Activated T-cell treated with anti-CD3 and anti-CD28 coated beads, Interleukin-2, amount 50 U/mL, for 24 hours (primary cell): Measurements from ENCODE around the gene ERI2.

ENCODE experiments used
- DNase-seq: peaks from one replicate; pipeline ENCODE4 v3.0.0-alpha.2; 2020
- H3K27ac Mint-ChIP-seq: 2 replicates; pipeline ENCODE4 v1.8.0; 2020; ENCODE audit warnings: mild to moderate bottlenecking, mixed read lengths
- H3K27me3 Mint-ChIP-seq: 2 replicates; pipeline ENCODE4 v1.8.0; 2020; ENCODE audit warnings: mixed read lengths
- H3K36me3 Mint-ChIP-seq: 2 replicates; pipeline ENCODE4 v1.8.0; 2020; ENCODE audit warnings: low read depth, mixed read lengths
- H3K4me1 Mint-ChIP-seq: 2 replicates; pipeline ENCODE4 v1.8.0; 2020; ENCODE audit warnings: low read depth, mixed read lengths
- H3K4me3 Mint-ChIP-seq: 2 replicates; pipeline ENCODE4 v1.8.0; 2020; ENCODE audit warnings: mild to moderate bottlenecking, moderate library complexity, mixed read lengths
- H3K9me3 Mint-ChIP-seq: 2 replicates; pipeline ENCODE4 v1.8.0; 2020; ENCODE audit warnings: mixed read lengths

The ERI2 gene

DNA sequence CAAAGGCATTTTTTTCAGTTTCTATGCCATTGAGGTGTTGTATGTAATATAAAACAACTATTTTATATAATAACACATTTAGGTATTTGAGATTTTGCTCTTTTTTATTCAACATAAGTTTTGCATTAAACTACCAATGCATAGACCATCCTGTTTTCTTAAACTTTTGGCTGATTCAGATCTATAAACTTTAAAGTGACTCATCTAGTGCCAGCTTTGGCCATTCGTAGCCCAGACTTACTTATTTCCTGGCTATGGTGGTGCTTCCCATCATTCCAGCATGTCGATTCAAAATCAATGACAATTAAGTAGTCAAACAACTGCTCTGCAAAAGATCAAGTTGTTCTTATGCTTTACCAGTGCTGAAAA, 3.1 kb downstream of the ERI2 start:
- Mint-ChIP-seq H3K4me3 (no peak overlapping the region), H3K27me3 (no peaks in the 10 kb centered on the region), H3K36me3 (peaks cover 40% of the 10 kb centered on the region)

DNA sequence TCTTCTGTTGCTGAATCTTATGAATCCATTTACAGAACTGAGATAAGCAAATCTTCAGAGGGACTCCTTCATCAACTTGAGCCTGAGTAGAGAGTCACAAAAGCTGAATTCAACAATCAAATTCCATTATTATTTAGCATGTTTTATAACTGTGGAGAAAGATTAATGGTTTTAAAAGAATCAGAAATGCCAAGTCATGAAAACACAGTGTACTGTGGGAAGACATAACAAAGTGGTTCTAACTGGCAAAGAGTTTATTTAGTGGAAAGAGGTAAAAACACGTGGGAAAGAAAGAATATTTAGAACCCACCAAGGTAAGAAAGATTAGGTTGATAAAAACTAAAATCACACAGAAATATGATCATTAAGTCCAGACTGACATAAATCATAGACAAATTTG, 5.0 kb downstream of the ERI2 start:
- DNase-seq, result no peak
- Mint-ChIP-seq H3K27me3 (no peaks in the 10 kb centered on the region), H3K36me3 (peaks cover 37% of the 10 kb centered on the region), H3K4me3 (no peak overlapping the region), H3K9me3 (no peaks in the 10 kb centered on the region), H3K27ac (no peak overlapping the region), H3K4me1 (peaks cover 21% of the 10 kb centered on the region)

More for the DNA sequence above, 3.1 kb downstream of the ERI2 start:
- DNase-seq, result no peak
- Mint-ChIP-seq H3K9me3 (no peaks in the 10 kb centered on the region), H3K27ac (no peak overlapping the region), H3K4me1 (peaks cover 29% of the 10 kb centered on the region)

DNA sequence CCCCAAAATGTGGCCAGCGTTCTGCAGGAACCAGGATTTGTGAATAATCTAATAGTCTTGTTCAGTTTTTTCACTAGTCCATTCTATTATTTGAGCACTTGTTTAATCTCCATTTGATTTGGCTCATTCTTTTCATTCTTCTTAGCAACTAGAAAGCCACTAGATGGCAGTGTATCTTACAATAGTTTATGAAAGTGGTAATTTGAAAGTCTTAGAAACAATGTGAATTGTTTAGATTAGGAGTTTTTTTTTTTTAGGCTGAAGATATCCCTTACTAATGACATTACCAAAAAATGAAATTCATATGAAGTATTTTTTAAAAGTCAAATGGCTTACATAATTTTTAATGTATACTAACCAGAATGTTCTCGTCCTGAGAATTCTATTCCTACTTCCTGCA, 6.7 kb downstream of the ERI2 start:
- Mint-ChIP-seq H3K4me3 (no peak overlapping the region), H3K36me3 (peaks cover 39% of the 10 kb centered on the region), H3K9me3 (no peaks in the 10 kb centered on the region), H3K27ac (no peak overlapping the region), H3K27me3 (no peaks in the 10 kb centered on the region), H3K4me1 (peaks cover 16% of the 10 kb centered on the region)
- no peak for DNase-seq

DNA sequence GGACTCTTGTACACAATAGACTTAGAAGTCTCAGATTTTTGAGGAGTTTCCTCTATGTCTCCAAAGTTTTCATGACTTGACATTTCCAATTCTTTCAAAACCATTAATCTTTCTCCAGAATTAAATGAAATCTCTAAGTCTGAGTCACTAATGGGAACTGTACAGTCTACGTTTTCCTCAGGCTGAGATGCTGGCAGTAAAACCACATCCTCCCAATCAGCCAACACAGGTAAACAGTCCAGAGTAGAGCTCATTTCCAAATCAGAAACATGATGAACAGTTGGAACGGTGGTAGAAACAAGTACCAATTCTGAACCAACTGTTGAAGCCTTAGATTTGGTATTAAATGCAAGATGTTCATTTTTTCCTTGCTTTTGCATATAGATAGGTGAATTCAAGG, 7.9 kb downstream of the ERI2 start:
- H3K4me1 Mint-ChIP-seq, result peaks cover 14% of the 10 kb centered on the region
- peak overlapping the region; percentile 22 for H3K27ac Mint-ChIP-seq
- H3K36me3 Mint-ChIP-seq, result peaks cover 39% of the 10 kb centered on the region

DNA sequence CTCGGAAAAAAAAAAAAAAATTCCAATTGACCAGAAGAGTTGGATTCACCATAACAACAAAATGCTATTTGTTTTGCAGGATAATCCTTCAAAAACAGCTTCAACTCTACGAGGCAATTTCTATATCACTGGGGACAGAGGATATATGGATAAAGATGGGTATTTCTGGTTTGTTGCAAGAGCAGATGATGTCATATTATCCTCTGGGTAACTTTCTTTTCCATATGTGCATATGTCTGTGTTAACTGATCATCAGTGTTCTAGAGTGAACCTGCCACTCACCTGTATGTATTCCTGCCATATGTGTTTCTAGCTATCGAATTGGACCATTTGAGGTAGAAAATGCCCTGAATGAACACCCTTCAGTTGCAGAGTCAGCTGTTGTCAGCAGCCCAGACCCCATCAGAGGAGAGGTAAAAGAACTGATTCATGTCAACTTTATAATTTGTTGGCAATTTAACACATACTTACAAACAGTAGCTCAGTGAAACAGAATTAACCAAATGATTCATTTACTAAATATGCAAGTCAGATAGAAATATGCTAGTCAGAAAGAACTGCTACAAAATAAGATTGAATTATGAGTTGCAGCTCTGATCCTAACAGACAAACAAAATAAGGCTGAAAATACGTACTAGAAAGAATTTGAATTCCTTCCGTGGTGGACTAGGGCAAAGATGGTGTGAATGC, 14.2 kb downstream of the ERI2 start:
- Mint-ChIP-seq H3K27me3 (no peaks in the 10 kb centered on the region), H3K4me3 (no peak overlapping the region)

More for the DNA sequence above, 7.9 kb downstream of the ERI2 start:
- H3K27me3 Mint-ChIP-seq, result no peaks in the 10 kb centered on the region
- no peaks in the 10 kb centered on the region for H3K9me3 Mint-ChIP-seq
- H3K4me3 Mint-ChIP-seq, result no peak overlapping the region
- no peak for DNase-seq

DNA sequence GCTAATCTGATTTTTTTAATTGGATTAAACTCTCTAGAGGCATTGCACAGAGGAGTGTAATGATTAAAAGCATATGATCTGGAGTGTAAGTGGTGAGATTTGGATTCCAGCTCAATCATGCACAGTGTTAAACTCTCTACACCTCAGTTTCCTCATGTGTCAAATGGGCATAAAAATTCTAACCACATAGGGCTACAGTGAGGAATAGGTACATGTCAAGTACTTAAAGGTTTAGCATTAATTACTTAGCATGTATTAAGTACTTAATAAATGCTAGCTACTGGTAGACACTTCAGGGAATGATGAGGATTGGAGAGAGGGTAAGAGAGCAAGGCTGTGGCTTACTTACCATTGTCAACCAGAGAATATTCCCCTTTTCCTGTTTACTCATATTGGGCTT, 17.1 kb downstream of the ERI2 start:
- DNase-seq, result no peak
- no peaks in the 10 kb centered on the region for H3K36me3 Mint-ChIP-seq

More for the DNA sequence above, 14.2 kb downstream of the ERI2 start:
- Mint-ChIP-seq H3K27ac (no peak overlapping the region), H3K36me3 (peaks cover 10% of the 10 kb centered on the region), H3K9me3 (no peaks in the 10 kb centered on the region), H3K4me1 (no peaks in the 10 kb centered on the region)
- DNase-seq, result no peak

DNA sequence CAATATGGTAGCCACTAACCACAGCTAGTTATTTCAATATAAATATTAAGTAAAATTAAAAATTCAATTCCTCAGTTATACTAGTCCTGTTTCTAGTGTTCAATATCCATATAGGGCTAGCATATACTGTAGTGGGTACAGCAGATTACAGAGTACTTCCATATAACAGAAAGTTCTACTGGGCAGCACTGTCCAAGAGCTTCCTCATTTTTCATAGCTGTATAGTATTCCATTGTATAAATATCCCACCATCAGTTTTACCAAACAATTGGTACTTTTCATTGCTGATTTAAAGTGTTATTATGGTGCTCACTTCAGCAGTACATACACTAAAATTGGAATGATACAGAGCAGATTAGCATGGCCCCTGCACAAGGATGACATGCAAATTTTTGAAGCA, 22.1 kb downstream of the ERI2 start:
- H3K9me3 Mint-ChIP-seq, result no peaks in the 10 kb centered on the region
- no peak overlapping the region for H3K4me3 Mint-ChIP-seq
- H3K36me3 Mint-ChIP-seq, result peaks cover 16% of the 10 kb centered on the region
- DNase-seq, result no peak
- no peaks in the 10 kb centered on the region for H3K27me3 Mint-ChIP-seq
- no peaks in the 10 kb centered on the region for H3K4me1 Mint-ChIP-seq
- no peak overlapping the region for H3K27ac Mint-ChIP-seq

More for the DNA sequence above, 17.1 kb downstream of the ERI2 start:
- no peak overlapping the region for H3K4me3 Mint-ChIP-seq
- H3K27ac Mint-ChIP-seq, result no peak overlapping the region
- no peaks in the 10 kb centered on the region for H3K27me3 Mint-ChIP-seq
- H3K9me3 Mint-ChIP-seq, result no peaks in the 10 kb centered on the region
- no peaks in the 10 kb centered on the region for H3K4me1 Mint-ChIP-seq

DNA sequence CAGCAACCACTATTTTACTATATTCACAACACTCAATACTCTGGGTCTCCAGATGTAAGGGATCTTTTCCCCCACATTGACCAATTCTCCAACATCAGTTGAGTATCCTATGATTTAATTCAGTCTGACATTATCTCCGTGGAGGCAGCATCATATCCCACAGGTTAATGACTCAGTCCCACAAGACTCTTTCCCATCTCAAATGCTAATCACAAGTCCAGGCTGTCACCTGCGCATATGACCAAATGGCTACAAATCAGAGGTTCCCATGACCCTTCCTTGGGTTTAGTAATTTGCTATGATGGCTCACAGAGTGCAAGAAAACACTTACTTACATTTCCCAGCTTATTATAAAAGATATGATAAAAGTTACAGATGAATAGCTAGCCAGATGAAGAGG, 23.8 kb downstream of the ERI2 start:
- Mint-ChIP-seq H3K27ac (no peak overlapping the region), H3K4me1 (no peaks in the 10 kb centered on the region), H3K36me3 (peaks cover 19% of the 10 kb centered on the region)

DNA sequence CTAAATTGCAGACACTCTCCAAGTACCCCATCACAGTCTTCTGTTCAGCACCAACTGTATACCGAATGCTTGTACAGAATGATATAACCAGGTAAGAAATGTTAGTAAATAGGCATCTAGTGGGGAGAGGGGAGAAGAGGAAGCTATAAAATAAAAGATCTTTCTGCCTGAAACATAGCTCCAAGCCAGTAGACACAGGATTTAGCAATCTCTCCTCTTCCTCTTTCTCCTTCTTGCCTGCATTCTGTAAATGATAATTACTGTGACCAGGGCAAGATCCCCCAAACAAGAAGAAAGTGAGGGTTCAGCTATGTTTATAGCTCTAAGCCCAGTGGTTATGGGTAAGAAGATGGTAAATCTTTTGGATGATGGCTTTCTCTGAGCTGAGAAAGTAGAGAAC, 24.6 kb downstream of the ERI2 start:
- DNase-seq, result no peak
- Mint-ChIP-seq H3K4me1 (no peaks in the 10 kb centered on the region), H3K27me3 (no peaks in the 10 kb centered on the region), H3K27ac (no peak overlapping the region), H3K36me3 (peaks cover 24% of the 10 kb centered on the region), H3K9me3 (no peaks in the 10 kb centered on the region), H3K4me3 (no peak overlapping the region)

More for the DNA sequence above, 23.8 kb downstream of the ERI2 start:
- Mint-ChIP-seq H3K9me3 (no peaks in the 10 kb centered on the region), H3K27me3 (no peaks in the 10 kb centered on the region), H3K4me3 (no peak overlapping the region)
- DNase-seq, result no peak

DNA sequence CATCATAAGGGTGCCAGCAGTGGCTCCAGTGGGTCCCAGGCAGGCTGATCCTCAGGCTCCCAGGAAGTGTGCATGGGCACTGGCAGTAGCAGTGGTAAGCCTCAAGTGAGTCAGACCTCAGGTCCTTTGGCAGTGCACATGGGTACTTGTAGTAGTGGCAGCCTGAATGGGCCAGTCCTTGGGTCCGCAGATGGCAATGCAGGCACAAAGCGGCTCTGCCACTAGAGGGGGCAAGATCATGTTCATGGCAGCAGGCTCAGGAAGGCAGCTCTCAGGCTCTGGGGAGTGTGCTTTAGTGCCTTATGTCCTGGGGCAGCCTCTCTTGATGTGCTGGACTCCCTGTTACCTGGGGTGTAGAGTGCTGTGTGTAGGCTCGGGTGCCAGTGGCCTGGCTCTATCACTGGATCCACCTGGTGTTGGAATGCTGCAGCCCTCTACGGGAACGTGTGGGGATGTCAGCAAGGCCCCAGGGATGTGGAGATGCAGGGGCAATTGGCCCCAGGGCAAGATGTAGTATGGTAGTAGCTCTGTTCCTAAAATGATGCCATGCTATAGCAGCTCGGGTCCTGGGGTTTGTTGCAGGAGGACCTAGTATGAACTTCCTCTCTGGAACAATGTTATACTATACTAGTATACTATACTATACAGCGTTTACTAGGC, 31.4 kb downstream of the ERI2 start:
- Mint-ChIP-seq H3K4me1 (peaks cover 3% of the 10 kb centered on the region), H3K36me3 (peaks cover 20% of the 10 kb centered on the region), H3K4me3 (no peak overlapping the region), H3K27me3 (no peaks in the 10 kb centered on the region), H3K9me3 (no peaks in the 10 kb centered on the region), H3K27ac (no peak overlapping the region)
- DNase-seq, result peak; percentile 58

DNA sequence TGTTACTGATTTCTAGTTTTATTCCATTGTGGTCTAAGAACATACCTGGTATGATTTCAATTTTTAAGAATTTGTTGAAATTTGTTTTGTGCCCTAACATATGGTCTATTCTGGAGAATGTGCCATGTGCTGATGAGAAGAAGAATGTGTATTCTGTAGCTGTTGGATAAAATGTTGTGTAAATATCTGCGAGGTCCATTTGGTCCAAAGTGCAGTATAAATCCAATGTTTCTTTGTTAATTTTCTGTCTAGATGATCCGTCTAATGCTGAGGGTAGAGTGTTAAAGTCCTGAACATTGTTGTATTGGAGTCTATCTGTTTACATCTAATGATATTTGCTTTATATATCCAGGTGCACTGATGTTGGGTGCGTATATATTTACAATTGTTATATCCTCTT, 32.6 kb downstream of the ERI2 start:
- peaks cover 16% of the 10 kb centered on the region for H3K36me3 Mint-ChIP-seq
- H3K27me3 Mint-ChIP-seq, result no peaks in the 10 kb centered on the region
- no peaks in the 10 kb centered on the region for H3K9me3 Mint-ChIP-seq
- DNase-seq, result no peak
- peaks cover 3% of the 10 kb centered on the region for H3K4me1 Mint-ChIP-seq
- H3K4me3 Mint-ChIP-seq, result no peak overlapping the region
- no peak overlapping the region for H3K27ac Mint-ChIP-seq

DNA sequence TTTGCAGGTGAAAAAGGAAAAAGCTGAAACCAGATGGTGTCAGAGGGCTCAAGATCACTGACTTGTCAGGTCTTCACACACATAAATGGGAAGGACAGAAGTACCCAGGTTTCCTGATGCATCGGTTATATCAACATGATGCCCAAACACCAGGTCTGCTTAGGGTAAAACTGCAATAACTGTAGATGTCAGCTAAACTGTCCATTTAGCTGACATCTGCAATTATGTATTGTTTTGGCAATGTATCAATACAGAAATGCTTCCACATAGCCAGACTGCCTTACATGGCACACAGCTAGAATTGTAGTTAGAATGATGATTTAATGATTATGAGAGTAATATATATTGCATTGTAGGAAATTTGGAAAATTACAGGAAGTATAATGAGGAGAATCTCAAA, 37.5 kb downstream of the ERI2 start:
- H3K36me3 Mint-ChIP-seq, result peaks cover 3% of the 10 kb centered on the region
- no peaks in the 10 kb centered on the region for H3K9me3 Mint-ChIP-seq
- no peak overlapping the region for H3K4me3 Mint-ChIP-seq
- H3K27ac Mint-ChIP-seq, result no peak overlapping the region
- no peaks in the 10 kb centered on the region for H3K27me3 Mint-ChIP-seq
- peaks cover 15% of the 10 kb centered on the region for H3K4me1 Mint-ChIP-seq
- DNase-seq, result no peak

DNA sequence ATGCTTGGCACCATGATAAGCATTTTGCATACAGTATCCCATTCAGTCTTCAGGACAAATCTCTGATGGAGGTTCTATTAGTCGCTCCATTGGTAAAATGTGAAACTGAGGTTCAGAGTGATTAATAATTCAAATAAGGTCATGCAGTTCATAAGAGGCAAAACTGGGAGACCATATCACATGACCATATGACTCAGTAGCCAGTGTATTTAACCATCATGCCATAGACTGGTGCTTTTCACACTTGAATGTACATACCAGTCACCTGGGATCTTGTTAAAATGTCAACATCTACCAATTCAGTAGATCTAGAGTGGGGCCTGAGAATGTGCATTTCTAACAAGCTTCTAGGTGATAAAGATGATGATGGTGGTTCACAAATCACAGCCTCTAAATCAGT, 38.2 kb downstream of the ERI2 start:
- no peak overlapping the region for H3K27ac Mint-ChIP-seq
- no peak for DNase-seq
- H3K27me3 Mint-ChIP-seq, result no peaks in the 10 kb centered on the region
- no peaks in the 10 kb centered on the region for H3K9me3 Mint-ChIP-seq
- H3K4me3 Mint-ChIP-seq, result no peak overlapping the region
- H3K36me3 Mint-ChIP-seq, result peaks cover 3% of the 10 kb centered on the region
- H3K4me1 Mint-ChIP-seq, result peaks cover 21% of the 10 kb centered on the region

DNA sequence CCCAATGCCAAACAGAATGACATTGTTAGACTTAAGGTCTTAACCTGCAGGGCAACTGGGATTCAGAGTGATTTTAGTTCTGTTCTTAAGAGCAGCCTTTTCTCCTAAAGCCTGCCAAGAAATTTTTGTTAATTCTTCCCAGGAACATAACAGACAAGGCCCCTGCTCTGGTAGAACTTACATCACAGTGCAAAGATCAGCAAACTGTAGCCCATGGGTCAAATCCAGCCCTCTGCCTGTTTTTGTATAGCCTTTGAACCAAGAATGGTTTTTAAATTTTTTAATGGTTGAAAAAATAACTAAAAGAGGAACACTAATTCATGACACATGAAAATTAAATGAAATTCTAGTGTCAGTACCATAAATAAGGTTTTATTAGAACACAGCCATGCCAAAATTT, 38.7 kb downstream of the ERI2 start:
- H3K36me3 Mint-ChIP-seq, result peaks cover 3% of the 10 kb centered on the region
- no peaks in the 10 kb centered on the region for H3K9me3 Mint-ChIP-seq
- H3K4me1 Mint-ChIP-seq, result peaks cover 27% of the 10 kb centered on the region
- DNase-seq, result no peak
- no peak overlapping the region for H3K4me3 Mint-ChIP-seq
- H3K27me3 Mint-ChIP-seq, result no peaks in the 10 kb centered on the region
- H3K27ac Mint-ChIP-seq, result no peak overlapping the region

DNA sequence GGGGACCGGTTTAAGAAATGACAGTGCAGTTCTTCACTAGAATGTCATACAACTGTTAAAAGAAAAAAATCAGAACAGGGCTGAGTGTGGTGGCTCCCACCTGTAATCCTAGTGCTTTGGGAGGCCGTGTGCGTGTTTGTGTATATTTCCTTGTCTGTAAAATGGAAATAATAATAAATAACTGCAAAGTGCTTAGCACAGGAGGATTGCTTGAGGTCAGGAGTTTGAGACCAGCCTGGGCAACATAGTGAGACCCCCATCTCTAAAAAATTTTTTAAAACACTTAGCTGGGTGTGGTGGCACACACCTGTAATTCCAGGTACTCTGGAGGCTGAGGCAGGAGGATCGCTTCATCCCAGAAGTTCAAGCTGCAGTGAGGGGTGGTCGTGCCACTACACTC, 40.0 kb downstream of the ERI2 start:
- H3K4me1 Mint-ChIP-seq, result peaks cover 28% of the 10 kb centered on the region
- no peak for DNase-seq
- no peak overlapping the region for H3K27ac Mint-ChIP-seq
- H3K4me3 Mint-ChIP-seq, result no peak overlapping the region
- H3K27me3 Mint-ChIP-seq, result no peaks in the 10 kb centered on the region
- no peaks in the 10 kb centered on the region for H3K9me3 Mint-ChIP-seq
- peaks cover 3% of the 10 kb centered on the region for H3K36me3 Mint-ChIP-seq
